ENCODE data around the gene IRX5. TPM values are rescaled to one million over a fixed set of nuclear protein-coding genes. Genes with fewer than 3 reads are reported as not detected.

The IRX5 gene
- polyA plus RNA-seq, 4 donors = 1.3 to 10.7 (median 7.4) TPM

GRCh38 chr16:54944002-54944401 is 13.3 kb downstream of the IRX5 start:
- DNase-seq (ENCODE audit: low read depth in 4 of 4, low spot score in 3 of 4) = no peak

- DNase-seq (ENCODE audit: low read depth in 4 of 4, low spot score in 3 of 4) = no peak
Observed at GRCh38 chr16:54945063-54945462, 14.4 kb downstream of the IRX5 start.

- no peak for DNase-seq (ENCODE audit: low read depth in 4 of 4, low spot score in 3 of 4)
Observed at GRCh38 chr16:54946909-54947308, 16.2 kb downstream of the IRX5 start.

- no peak for DNase-seq (ENCODE audit: low read depth in 4 of 4, low spot score in 3 of 4)
Observed at GRCh38 chr16:54947616-54948015, 17.0 kb downstream of the IRX5 start.

GRCh38 chr16:54952195-54952594 is 21.5 kb downstream of the IRX5 start:
- DNase-seq (ENCODE audit: low read depth in 4 of 4, low spot score in 3 of 4) = no peak

- no peak for DNase-seq (ENCODE audit: low read depth in 4 of 4, low spot score in 3 of 4)
Observed at GRCh38 chr16:54953461-54953860, 22.8 kb downstream of the IRX5 start.

GRCh38 chr16:54954220-54954619 is 23.6 kb downstream of the IRX5 start:
- no peak for DNase-seq (ENCODE audit: low read depth in 4 of 4, low spot score in 3 of 4)

GRCh38 chr16:54955757-54956156 is 25.1 kb downstream of the IRX5 start:
- no peak for DNase-seq (ENCODE audit: low read depth in 4 of 4, low spot score in 3 of 4)

GRCh38 chr16:54957403-54958166 is 26.9 kb downstream of the IRX5 start:
- no peak for DNase-seq (ENCODE audit: low read depth in 4 of 4, low spot score in 3 of 4)

GRCh38 chr16:54962045-54962444 is 31.4 kb downstream of the IRX5 start:
- DNase-seq (ENCODE audit: low read depth in 4 of 4, low spot score in 3 of 4) = no peak

- DNase-seq (ENCODE audit: low read depth in 4 of 4, low spot score in 3 of 4) = no peak
Observed at GRCh38 chr16:54964239-54964638, 33.6 kb downstream of the IRX5 start.

- no peak for DNase-seq (ENCODE audit: low read depth in 4 of 4, low spot score in 3 of 4)
Observed at GRCh38 chr16:54965464-54965863, 34.8 kb downstream of the IRX5 start.

- no peak for DNase-seq (ENCODE audit: low read depth in 4 of 4, low spot score in 3 of 4)
Observed at GRCh38 chr16:54968011-54968410, 37.3 kb downstream of the IRX5 start.

- no peak for DNase-seq (ENCODE audit: low read depth in 4 of 4, low spot score in 3 of 4)
Observed at GRCh38 chr16:54968784-54969183, 38.1 kb downstream of the IRX5 start.

- no peak for DNase-seq (ENCODE audit: low read depth in 4 of 4, low spot score in 3 of 4)
Observed at GRCh38 chr16:54970016-54970415, 39.4 kb downstream of the IRX5 start.

- peak in 2 of 4 donors; percentile 48 to 54 for DNase-seq (ENCODE audit: low read depth in 4 of 4, low spot score in 3 of 4)
Observed at GRCh38 chr16:54974367-54974766, 43.7 kb downstream of the IRX5 start.

GRCh38 chr16:54976651-54977200 is 46.1 kb downstream of the IRX5 start:
- no peak for DNase-seq (ENCODE audit: low read depth in 4 of 4, low spot score in 3 of 4)

- DNase-seq (ENCODE audit: low read depth in 4 of 4, low spot score in 3 of 4) = no peak
Observed at GRCh38 chr16:54977211-54977610, 46.5 kb downstream of the IRX5 start.

- DNase-seq (ENCODE audit: low read depth in 4 of 4, low spot score in 3 of 4) = no peak
Observed at GRCh38 chr16:54980821-54981220, 50.2 kb downstream of the IRX5 start.
